NCI-H128 (cell line): ENCODE data around the gene ATP13A1.
"Not testable (repeated sequence)": the region's sequence is repeated elsewhere in the genome, so short reads cannot be mapped to it uniquely, and the experiment has no call there.

Experiments used
- DNase-seq: peaks from one replicate; lab custom pipeline; 2025; ENCODE audit not compliant: unreplicated experiment; lab: John Stamatoyannopoulos, UW

The ATP13A1 gene

DNA sequence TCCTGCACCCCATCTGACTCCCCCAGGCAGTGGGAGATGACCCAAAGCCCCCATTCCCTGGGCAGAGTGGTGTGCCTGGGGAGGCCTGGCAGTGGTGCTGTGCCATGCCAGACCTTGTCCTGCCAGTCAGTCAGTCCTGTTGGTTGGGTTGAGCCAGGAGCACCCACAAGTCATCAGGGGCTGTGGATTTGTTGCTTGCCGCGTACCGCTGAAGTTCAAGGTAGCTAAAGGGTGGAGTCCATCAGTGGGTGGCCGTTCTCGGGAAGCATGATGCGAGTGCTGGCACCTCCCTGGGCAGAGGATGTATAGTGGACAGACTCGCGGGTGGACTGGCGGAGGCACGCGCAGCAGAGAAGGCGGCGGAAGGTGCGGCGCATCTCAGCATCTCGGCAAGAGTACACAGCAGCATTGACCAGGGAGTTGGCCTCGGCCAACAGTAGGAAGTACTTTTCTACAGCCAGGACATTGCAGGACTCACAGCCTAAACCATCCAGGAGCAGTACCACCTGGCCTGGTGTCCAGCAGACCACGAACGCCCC is 39.4 kb downstream of the ATP13A1 start:
- DNase-seq = no peak

- DNase-seq = no peak
Measured at GRCh38 chr19:19623383-19623782, 40.1 kb downstream of the ATP13A1 start.

DNA sequence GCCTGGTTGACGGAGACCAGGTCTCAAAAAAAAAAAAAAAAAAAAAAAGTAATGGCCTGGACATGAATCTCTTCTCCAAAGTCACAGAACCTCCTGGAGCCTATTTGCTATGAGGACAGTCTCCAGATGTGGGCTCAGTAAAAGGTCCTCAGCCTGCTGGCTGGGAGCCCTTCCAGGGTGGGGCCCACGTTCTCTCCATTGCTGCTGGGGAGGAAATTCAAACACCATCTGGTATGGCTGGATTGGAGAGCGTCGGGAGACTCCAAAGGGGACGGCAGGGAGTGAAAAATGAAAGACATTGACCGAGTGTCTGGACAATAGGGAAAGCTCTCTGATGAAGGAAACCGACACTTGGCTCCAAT is 43.6 kb downstream of the ATP13A1 start:
- no peak for DNase-seq

GRCh38 chr19:19619181-19619848 is 44.2 kb downstream of the ATP13A1 start:
- DNase-seq = no peak

- peak; percentile 98 for DNase-seq
Measured at GRCh38 chr19:19618219-19619051, 45.0 kb downstream of the ATP13A1 start, which contains the start of gene PBX4. PBX4 (minus strand) TSS chr19:19618687; CDS start chr19:19618629, 58 bp downstream.

GRCh38 chr19:19615086-19615485 is 48.4 kb downstream of the ATP13A1 start:
- DNase-seq = no peak

GRCh38 chr19:19613506-19613905 is 50.0 kb downstream of the ATP13A1 start:
- no peak for DNase-seq

- DNase-seq = no peak
Measured at GRCh38 chr19:19610376-19611202, 52.9 kb downstream of the ATP13A1 start.

DNA sequence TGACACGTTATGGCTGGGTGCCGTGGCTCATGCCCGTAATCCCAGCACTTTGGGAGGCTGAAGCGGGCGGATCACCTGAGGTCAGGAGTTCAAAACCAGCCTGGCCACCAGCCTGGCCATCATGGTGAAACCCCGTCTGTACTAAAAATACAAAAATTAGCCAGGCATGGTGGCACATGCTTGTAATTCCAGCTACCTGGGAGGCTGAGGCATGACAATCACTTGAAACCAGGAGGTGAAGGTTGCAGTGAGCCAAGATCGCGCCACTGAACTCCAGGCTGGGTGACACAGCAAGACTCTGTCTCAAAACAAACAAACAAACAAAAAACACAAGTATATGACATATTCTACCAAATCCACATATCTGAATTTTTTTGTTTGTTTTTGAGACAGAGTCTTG is 56.8 kb downstream of the ATP13A1 start:
- not testable (repeated sequence) for DNase-seq

DNA sequence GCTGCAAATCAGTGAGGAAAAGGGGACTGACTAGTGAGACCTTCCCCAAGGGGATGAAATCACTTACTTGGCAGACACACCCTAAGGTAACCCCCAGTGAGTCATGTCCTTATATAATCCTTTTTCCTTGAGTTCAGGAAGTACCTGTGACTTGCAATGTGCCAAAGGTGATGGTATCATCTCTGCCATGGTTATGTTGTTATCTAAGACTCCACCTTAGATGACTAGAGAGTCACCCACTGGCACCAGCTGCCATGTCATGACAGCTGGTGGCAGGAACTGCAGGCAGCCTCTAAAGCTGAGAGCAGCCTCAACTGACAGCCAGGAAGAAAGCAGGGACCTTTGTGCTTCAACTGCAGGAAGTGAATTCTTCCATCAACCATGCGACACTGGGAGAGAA is 57.5 kb downstream of the ATP13A1 start:
- no peak for DNase-seq

- DNase-seq = no peak
Measured at GRCh38 chr19:19602713-19603324, 60.7 kb downstream of the ATP13A1 start.

GRCh38 chr19:19602136-19602712 is 61.3 kb downstream of the ATP13A1 start:
- no peak for DNase-seq

DNA sequence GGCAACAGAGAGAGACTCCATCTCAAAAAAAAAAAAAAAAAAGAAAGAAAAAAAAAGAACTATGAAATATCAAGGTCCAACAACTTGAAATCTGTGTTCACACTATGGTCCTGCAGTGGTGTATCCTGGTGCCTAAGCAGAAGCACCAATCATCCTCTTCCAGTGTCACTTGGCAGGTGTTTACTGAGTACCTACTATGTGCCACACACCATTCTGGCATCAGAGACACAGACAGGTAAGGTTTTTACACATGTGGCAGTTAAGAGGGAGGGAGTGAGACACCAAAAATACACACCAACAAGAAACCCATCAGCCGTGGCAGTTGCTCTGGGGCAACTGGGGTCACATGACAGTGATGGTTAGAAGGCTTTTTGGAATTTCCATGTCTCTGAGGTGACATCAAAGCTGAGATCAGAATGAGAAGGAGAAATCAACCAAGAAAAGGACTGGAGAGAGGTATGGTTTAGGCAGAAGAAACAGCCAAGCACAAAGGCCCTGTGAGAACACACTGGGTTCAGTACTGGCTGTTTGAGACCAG is 62.6 kb downstream of the ATP13A1 start:
- DNase-seq = no peak

DNA sequence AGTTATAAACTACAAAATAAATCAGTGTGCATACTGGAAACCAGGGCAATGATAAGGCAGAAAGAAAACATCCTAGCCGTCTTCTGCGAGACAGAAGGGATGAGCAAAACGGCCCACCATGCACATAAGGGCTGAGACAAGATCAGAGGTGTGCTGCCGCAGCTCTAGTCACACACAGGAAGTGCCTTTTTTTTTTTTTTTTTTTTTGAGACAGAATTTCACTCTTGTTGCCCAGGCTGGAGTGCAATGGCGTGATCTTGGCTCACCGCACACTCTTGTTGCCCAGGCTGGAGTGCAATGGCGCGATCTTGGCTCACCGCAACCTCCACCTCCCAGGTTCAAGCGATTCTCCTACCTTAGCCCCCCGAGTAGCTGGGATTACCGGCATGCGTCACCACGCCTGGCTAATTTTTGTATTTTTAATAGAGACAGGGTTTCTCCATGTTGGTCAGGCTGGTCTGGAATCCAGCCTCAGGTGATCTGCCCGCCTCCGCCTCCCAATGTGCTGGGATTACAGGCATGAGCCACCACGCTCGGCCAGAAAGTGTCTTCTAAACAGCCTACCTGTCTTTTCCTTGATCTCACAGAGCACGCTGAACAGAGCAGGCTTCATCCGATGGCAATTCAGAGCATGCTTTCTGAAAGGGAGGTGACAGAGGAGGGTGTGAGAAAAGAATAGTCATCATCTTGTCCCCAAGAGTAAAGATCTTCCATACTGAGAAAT is 64.6 kb downstream of the ATP13A1 start:
- not testable (repeated sequence) for DNase-seq

DNA sequence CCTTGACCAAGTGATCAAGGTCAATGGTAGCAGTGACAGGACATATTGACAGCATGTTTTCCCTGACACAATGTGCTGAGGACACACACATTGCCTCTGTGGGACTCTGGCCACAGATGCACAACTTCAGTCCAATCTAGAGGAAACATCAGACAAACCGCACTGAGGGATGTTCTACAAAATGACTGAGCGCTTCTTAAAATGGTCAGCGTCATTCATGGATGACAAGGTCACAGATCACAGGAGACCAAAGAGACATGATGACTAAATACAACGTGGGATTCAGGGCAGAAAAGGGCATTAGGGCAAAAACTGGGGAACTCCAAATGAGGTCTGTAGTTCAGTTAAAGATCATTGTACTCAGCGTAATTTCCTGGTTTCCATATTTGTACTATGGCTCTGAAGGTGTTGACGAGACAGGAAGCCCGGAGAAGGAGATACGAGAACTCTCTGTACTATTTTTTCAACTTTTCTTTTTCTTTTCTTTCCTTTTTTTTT is 65.6 kb downstream of the ATP13A1 start:
- no peak for DNase-seq
